ENCODE data around the gene HLA-DQA2.
"Not testable (repeated sequence)": the region's sequence is repeated elsewhere in the genome, so short reads cannot be mapped to it uniquely, and the experiment has no call there.

Gene HLA-DQA2

GRCh38 chr6:32779036-32779435 lies 37.8 kb downstream of the HLA-DQA2 start:
- DNase-seq (ENCODE audit: low spot score) = no peak

- not testable (repeated sequence) for DNase-seq (ENCODE audit: low spot score)
Measured at GRCh38 chr6:32782923-32783322, 41.7 kb downstream of the HLA-DQA2 start.

- peak; percentile 61 for DNase-seq (ENCODE audit: low spot score)
Measured at GRCh38 chr6:32785781-32786533, 44.8 kb downstream of the HLA-DQA2 start.

GRCh38 chr6:32790306-32790705 lies 49.1 kb downstream of the HLA-DQA2 start:
- no peak for DNase-seq (ENCODE audit: low spot score)

GRCh38 chr6:32792901-32793435 lies 51.8 kb downstream of the HLA-DQA2 start:
- no peak for DNase-seq (ENCODE audit: low spot score)

GRCh38 chr6:32794510-32794909 lies 53.3 kb downstream of the HLA-DQA2 start:
- no peak for DNase-seq (ENCODE audit: low spot score)
